HEK293 (cell line): ENCODE data around the gene CRTAC1.

Experiments
- MYNN ChIP-seq: fragments of 450-650 bp; formaldehyde crosslinking; IDR thresholded peaks from 2 replicates; pipeline ENCODE4 v1.5.1; 2016; ENCODE audit warnings: missing biosample characterization, missing genetic modification characterization, borderline replicate concordance
- PRDM1 ChIP-seq: fragments of 450-650 bp; formaldehyde crosslinking; IDR thresholded peaks from 2 replicates; pipeline ENCODE4; 2016; ENCODE audit warnings: missing biosample characterization, missing genetic modification characterization
- ZNF433 ChIP-seq: fragments of 450-650 bp; formaldehyde crosslinking; IDR thresholded peaks from 2 replicates; pipeline ENCODE4 v1.5.1; 2016; ENCODE audit warnings: missing biosample characterization, missing genetic modification characterization, low read depth
- ZNF585B ChIP-seq: fragments of 450-650 bp; formaldehyde crosslinking; IDR thresholded peaks from 2 replicates; pipeline ENCODE4 v1.5.1; 2016; ENCODE audit warnings: missing biosample characterization, missing genetic modification characterization
- ZNF670 ChIP-seq: fragments of 450-650 bp; formaldehyde crosslinking; IDR thresholded peaks from 2 replicates; pipeline ENCODE4 v1.5.1; 2016; ENCODE audit warnings: missing biosample characterization, missing genetic modification characterization, low read depth
- TF ChIP-seq, protein P1 (sequence below): fragments of 450-650 bp; formaldehyde crosslinking; IDR thresholded peaks from 2 replicates; pipeline ENCODE4 v1.5.1; 2016; ENCODE audit warnings: missing biosample characterization, missing genetic modification characterization
- TF ChIP-seq, protein P2 (sequence below): fragments of 450-650 bp; formaldehyde crosslinking; IDR thresholded peaks from 2 replicates; pipeline ENCODE4 v1.5.1; 2016; ENCODE audit warnings: missing biosample characterization, missing genetic modification characterization

DNA sequence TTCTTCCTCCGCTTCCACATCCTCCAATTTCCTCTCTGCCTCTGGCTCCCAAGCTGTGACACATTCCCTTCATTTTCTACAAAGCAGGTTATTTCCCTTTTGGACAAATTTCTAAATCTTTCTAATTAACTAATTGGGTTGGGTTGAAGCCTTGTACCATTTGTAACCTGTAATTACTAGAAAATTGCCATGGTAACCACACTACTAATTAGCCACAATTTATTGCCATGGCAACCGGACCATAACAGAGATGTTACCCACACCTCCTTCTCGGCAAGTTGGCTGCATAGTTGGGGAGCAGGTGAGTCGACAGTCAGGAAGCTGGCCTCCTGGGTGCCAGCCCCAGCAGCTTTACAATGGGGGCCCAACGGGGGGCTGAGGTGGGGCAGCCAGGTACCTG is 119.2 kb downstream of the CRTAC1 start:
- TF ChIP-seq, protein P1, sequence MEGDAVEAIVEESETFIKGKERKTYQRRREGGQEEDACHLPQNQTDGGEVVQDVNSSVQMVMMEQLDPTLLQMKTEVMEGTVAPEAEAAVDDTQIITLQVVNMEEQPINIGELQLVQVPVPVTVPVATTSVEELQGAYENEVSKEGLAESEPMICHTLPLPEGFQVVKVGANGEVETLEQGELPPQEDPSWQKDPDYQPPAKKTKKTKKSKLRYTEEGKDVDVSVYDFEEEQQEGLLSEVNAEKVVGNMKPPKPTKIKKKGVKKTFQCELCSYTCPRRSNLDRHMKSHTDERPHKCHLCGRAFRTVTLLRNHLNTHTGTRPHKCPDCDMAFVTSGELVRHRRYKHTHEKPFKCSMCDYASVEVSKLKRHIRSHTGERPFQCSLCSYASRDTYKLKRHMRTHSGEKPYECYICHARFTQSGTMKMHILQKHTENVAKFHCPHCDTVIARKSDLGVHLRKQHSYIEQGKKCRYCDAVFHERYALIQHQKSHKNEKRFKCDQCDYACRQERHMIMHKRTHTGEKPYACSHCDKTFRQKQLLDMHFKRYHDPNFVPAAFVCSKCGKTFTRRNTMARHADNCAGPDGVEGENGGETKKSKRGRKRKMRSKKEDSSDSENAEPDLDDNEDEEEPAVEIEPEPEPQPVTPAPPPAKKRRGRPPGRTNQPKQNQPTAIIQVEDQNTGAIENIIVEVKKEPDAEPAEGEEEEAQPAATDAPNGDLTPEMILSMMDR (tag by site-specific recombination), result no peak
- TF ChIP-seq ZNF433 (tag by site-specific recombination) (no peak), PRDM1 (tag by site-specific recombination) (no peak), ZNF670 (tag by site-specific recombination) (no peak), MYNN (no peak), ZNF585B (tag by site-specific recombination) (no peak)
- TF ChIP-seq, protein P2, sequence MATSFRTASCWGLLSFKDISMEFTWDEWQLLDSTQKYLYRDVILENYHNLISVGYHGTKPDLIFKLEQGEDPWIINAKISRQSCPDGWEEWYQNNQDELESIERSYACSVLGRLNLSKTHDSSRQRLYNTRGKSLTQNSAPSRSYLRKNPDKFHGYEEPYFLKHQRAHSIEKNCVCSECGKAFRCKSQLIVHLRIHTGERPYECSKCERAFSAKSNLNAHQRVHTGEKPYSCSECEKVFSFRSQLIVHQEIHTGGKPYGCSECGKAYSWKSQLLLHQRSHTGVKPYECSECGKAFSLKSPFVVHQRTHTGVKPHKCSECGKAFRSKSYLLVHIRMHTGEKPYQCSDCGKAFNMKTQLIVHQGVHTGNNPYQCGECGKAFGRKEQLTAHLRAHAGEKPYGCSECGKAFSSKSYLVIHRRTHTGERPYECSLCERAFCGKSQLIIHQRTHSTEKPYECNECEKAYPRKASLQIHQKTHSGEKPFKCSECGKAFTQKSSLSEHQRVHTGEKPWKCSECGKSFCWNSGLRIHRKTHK, result no peak
